HK-2 (cell line): ENCODE results near the gene CHD9NB.
A peak's percentile ranks its signal among the peaks of the same experiment; 100 is the strongest.

ENCODE experiments used
- DNase-seq: peaks from one replicate; pipeline ENCODE4 v3.0.0-alpha.2; 2018; ENCODE audit not compliant: unreplicated experiment

Gene CHD9NB

DNA sequence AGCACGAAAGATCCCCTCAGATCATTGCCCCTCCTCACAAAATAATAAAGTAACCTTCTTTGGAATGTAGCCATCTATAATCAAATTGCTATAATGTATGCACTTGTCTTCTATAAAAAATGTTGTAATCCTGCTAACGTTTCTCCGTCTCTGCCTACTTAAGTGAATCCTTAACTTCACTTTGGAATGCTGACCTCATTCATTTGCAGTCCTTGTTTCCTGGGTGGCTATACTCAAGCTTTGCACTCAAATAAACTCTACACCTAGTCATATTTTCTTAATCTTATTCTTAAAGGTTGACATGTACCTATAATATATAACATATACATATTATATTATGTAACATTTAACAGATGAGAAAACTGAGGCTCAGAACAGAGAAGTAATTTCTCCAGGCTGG lies 22.7 kb downstream of the CHD9NB start:
- DNase-seq, result no peak

GRCh38 chr16:53024045-53024444 lies 28.7 kb downstream of the CHD9NB start:
- no peak for DNase-seq

DNA sequence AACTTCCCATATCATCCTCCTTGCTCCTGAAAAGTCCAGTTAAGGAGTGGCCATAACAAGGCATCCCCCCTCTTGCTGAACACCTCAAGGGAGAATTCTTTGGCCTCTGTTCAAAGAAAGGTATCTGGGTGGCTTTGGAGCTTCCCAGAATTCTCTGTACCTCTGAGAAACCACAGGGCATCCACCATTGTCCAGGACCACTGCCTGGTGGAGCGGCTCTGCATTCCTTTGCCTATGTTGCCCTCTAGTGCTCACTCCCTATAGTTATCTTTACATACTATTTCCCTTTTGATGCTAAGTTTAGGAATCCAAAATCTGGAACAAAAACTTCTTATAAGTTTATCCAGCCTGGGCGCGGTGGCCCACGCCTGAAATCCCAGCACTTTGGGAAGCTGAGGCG lies 30.3 kb downstream of the CHD9NB start:
- DNase-seq, result peak; percentile 14

- no peak for DNase-seq
These were observed 33.8 kb downstream of the CHD9NB start for GRCh38 chr16:53018834-53019416.

DNA sequence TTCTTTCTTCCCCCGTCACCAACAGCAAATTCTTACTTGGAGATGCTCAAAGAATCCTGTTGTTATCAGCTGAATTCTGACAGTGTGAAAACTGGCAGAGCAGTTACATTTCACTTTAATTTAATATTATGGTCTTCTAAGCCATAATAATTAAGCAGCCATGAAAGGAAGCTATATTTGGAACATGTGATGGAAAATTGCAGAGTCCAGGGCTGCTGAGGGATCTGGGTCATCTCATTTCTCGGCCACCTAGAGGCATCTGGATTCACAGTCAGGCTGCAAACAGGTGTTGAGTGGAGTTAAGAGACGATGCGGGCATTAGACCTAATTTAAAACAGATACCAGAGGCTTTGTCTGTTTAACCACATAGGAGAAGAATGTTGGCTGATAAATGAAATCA lies 38.4 kb downstream of the CHD9NB start:
- no peak for DNase-seq

- DNase-seq, result no peak
These were observed 45.6 kb downstream of the CHD9NB start for GRCh38 chr16:53007095-53007494.

DNA sequence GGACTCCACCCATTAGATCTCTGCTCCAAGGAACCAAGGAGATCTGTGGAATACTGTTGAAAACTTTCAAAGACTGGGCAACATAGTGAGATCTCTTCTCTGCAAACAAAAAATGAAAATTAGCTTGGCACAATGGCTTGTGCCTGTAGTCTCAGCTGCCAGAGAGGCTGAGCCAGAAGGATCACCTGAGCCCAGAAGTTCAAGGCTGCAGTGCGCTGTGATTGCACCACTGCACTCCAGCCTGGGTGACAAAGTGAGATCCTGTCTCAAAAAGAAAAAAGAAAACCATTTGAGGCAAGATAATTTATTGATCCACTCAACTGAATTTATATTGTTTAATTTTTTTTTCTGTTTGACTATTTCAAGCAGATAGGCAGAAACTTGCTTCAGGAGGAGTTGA lies 54.8 kb downstream of the CHD9NB start:
- DNase-seq, result no peak

- no peak for DNase-seq
These were observed 57.8 kb downstream of the CHD9NB start for GRCh38 chr16:52994942-52995341.

DNA sequence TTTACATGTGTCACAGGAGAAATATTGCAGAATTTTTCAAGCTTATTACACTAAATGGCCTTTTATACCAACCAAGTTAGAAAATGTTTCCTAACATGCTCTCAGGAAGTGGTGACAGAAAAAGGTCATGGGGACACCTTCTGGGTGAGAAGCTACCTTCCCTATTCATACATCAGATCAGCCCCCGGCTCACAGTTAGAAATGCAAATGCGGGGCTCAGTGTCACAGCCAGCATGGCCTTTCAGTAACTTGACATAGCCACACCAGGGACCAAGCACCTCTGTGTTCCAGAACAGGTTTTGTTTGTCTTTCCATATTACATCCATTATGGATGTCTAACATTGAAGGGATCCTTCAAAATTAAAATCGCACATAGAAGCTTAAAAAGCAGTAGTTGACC lies 59.5 kb downstream of the CHD9NB start:
- no peak for DNase-seq

- DNase-seq, result no peak
These were observed 61.1 kb downstream of the CHD9NB start for GRCh38 chr16:52991572-52991971.
